Measurements from ENCODE around the gene BTC.

DNA sequence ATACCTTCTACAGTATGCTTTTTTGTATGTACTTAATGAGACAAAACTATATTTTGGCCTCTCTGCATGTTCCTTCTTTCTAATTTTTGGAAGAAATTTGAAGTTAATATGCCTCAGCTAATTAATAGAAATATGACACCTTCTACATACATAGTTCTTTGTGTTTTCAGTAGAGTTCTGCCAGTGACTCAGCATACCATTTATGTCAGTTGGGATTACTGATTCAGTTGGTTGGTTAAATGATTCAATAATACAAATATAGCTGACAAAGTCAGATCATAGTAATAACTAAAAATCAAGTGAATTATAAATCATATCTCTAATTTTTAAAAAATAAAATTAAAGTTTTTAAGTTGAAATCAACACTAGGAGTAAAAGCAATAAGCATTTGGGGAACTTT lies 16.8 kb downstream of the BTC start:
- no peak for TF ChIP-seq CTCF (IDR thresholded peaks at IDR 0.05)
- TF ChIP-seq POLR2A (IDR thresholded peaks at IDR 0.05), result no peak

Data from transverse colon (tissue), 3 donors.